Right atrium auricular region (tissue), 2 donors: Measurements from ENCODE around the gene SMTNL1. TPM values are rescaled to one million over a fixed set of nuclear protein-coding genes. Genes with fewer than 3 reads are reported as not detected.
A peak's percentile ranks its signal among the peaks of the same experiment; 100 is the strongest.

Source experiments
- DNase-seq: peaks from one replicate; pipeline ENCODE4 v3.0.0-alpha.2; 2019; ENCODE audit warnings: low spot score
- H3K27ac ChIP-seq, 2 donors: fragments of 200-600 bp; sonication (generic); 1 replicate in 1 of 2; 2 replicates in 1 of 2; pipeline ENCODE4 v1.5.1; 2016 to 2019
- H3K27me3 ChIP-seq, 2 donors: fragments of 200-600 bp; sonication (generic); one replicate each; pipeline versions ENCODE4 v1.5.1 to v1.6.0; 2017 to 2019
- H3K36me3 ChIP-seq: fragments of 200-600 bp; sonication (generic); one replicate; pipeline ENCODE4 v1.5.1; 2016
- H3K4me1 ChIP-seq, 2 donors: fragments of 200-600 bp; sonication (generic); one replicate each; pipeline versions ENCODE4 v1.5.1 to v1.6.0; 2017 to 2019
- H3K4me3 ChIP-seq, 2 donors: fragments of 200-600 bp; sonication (generic); 1 replicate in 1 of 2; 2 replicates in 1 of 2; pipeline ENCODE4 v1.5.1; 2017 to 2019; ENCODE audit warnings: mild to moderate bottlenecking in 1 of 2, moderate library complexity in 1 of 2
- H3K9me3 ChIP-seq, 2 donors: fragments of 200-600 bp; sonication (generic); one replicate each; pipeline ENCODE4 v1.5.1; 2019
- CTCF ChIP-seq, 2 donors: fragments of 200-600 bp; sonication (generic); IDR thresholded peaks; one replicate each; pipeline ENCODE4 v1.5.1; 2019; ENCODE audit warnings: antibody characterized with exemption in 2 of 2
- total RNA-seq, 2 donors: library from RNA; depleted of rRNA; stranded (reverse); fragments of >200 nt; gene quantifications; one replicate each; pipeline ENCODE4 v1.1.0, GENCODE V29; 2016

Gene SMTNL1
- total RNA-seq, 2 donors from 2014 or later: not detected

GRCh38 chr11:57596266-57596885, 59.0 kb downstream of the SMTNL1 start:
- Histone ChIP-seq H3K4me1 (peaks cover 0 to 9% of the 10 kb centered on the region in 2 donors), H3K36me3 (no peaks in the 10 kb centered on the region), H3K9me3 (no peaks in the 10 kb centered on the region), H3K27me3 (no peaks in the 10 kb centered on the region), H3K4me3 (no peak overlapping the region), H3K27ac (peak overlapping the region in 1 of 2 donors; percentile 88)
- no peak for DNase-seq
- no peak for TF ChIP-seq CTCF (IDR thresholded peaks at IDR 0.05)

DNA sequence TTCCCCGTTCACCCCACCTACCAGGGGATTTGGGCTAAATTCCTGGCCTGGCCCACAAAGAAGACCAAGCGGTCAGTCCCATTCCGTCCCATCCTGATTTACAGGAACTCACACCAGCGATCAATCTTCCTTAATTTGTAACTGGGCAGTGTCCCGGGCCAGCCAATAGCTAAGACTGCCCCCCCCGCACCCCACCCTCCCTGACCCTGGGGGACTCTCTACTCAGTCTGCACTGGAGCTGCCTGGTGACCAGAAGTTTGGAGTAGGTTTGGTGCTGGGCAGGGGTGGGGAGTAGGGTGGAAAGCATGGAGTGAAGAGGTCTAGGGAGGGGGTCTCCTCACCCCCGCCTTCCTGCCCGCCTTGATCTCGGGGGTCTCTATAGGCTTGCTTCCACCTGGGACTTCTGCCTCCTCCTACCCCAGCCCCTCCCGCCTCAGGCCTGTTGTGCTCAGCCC, 60.1 kb downstream of the SMTNL1 start, which contains the start of gene SERPING1:
Gene SERPING1 (plus strand): TSS at position 225 of the 455 bp plus-strand sequence. CDS start 586 bp downstream, outside the sequence.
- Histone ChIP-seq H3K4me3 (peak within 1 kb of the TSS; percentile 54 to 64), H3K27me3 (no peaks in the 10 kb centered on the region), H3K27ac (peak within 1 kb of the TSS; percentile 87 to 88), H3K36me3 (no peaks in the 10 kb centered on the region), H3K9me3 (no peaks in the 10 kb centered on the region), H3K4me1 (peaks cover 0 to 9% of the 10 kb centered on the region in 2 donors)
- TF ChIP-seq CTCF (IDR thresholded peaks at IDR 0.05): no peak
- peak; percentile 87 for DNase-seq

- no peaks in the 10 kb centered on the region for H3K9me3 ChIP-seq
- peak overlapping the region; percentile 87 to 88 for H3K27ac ChIP-seq
- peak overlapping the region; percentile 54 to 64 for H3K4me3 ChIP-seq
- H3K27me3 ChIP-seq: no peaks in the 10 kb centered on the region
- no peaks in the 10 kb centered on the region for H3K36me3 ChIP-seq
- no peak for TF ChIP-seq CTCF (IDR thresholded peaks at IDR 0.05)
- DNase-seq: peak; percentile 83
- peaks cover 0 to 9% of the 10 kb centered on the region in 2 donors for H3K4me1 ChIP-seq
These were observed 60.8 kb downstream of the SMTNL1 start for GRCh38 chr11:57597916-57598830.

DNA sequence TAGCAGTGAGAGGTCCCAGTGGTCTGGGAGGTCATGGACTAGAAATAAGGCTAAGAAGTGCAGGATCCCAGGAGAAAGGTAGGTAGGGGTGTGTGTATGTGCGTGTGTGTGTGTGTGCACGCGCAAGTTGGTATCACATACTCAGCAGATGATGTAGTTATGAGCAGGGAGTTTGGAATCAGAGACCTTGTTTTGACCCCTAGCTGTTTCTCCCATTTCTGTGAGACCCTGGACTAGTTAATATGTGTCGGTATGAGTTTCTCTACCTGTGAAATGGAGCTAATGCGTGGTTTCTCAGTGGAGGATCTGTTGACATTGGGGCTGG, 61.4 kb downstream of the SMTNL1 start:
- no peak for DNase-seq
- TF ChIP-seq CTCF (IDR thresholded peaks at IDR 0.05): no peak
- H3K9me3 ChIP-seq: no peaks in the 10 kb centered on the region
- H3K36me3 ChIP-seq: no peaks in the 10 kb centered on the region
- H3K4me1 ChIP-seq: peaks cover 0 to 9% of the 10 kb centered on the region in 2 donors
- peak overlapping the region; percentile 54 to 64 for H3K4me3 ChIP-seq
- H3K27ac ChIP-seq: peak overlapping the region; percentile 87 to 88
- H3K27me3 ChIP-seq: no peaks in the 10 kb centered on the region

GRCh38 chr11:57599381-57599780, 62.0 kb downstream of the SMTNL1 start:
- TF ChIP-seq CTCF (IDR thresholded peaks at IDR 0.05): no peak
- Histone ChIP-seq H3K27ac (peak overlapping the region; percentile 87 to 88), H3K4me1 (peaks cover 0 to 9% of the 10 kb centered on the region in 2 donors), H3K36me3 (no peaks in the 10 kb centered on the region), H3K27me3 (no peaks in the 10 kb centered on the region), H3K4me3 (peak overlapping the region; percentile 54 to 64), H3K9me3 (no peaks in the 10 kb centered on the region)
- no peak for DNase-seq

Other genes starting within 250 kb of the SMTNL1 start
- 10 to 100 TPM; 26.8 to 52.5 TPM for gene TNKS1BP1, start 212.6 kb upstream of the SMTNL1 start, total RNA-seq
- gene SSRP1, start 201.7 kb upstream of the SMTNL1 start, total RNA-seq: 10 to 100 TPM; 42.3 to 54.3 TPM
- gene P2RX3, start 199.2 kb upstream of the SMTNL1 start, total RNA-seq: 1 to 10 TPM in 1 of 2 donors, not detected in 1; 1.4 TPM
- not detected for gene PRG3, start 156.4 kb upstream of the SMTNL1 start, total RNA-seq
- gene PRG2, start 146.9 kb upstream of the SMTNL1 start, total RNA-seq: not detected
- 10 to 100 TPM; 31.7 to 61.3 TPM for gene SLC43A3, start 110.5 kb upstream of the SMTNL1 start, total RNA-seq
- 1 to 10 TPM in 1 of 2 donors, under 1 TPM in 1; 0.94 to 1.3 TPM for gene RTN4RL2, start 77.1 kb upstream of the SMTNL1 start, total RNA-seq
- 10 to 100 TPM in 1 of 2 donors, 1 to 10 TPM in 1; 5.0 to 10.4 TPM for gene SLC43A1, start 21.9 kb upstream of the SMTNL1 start, total RNA-seq
- gene TIMM10, start 6.8 kb upstream of the SMTNL1 start, total RNA-seq: 10 to 100 TPM; 27.3 to 63.4 TPM
- 10 to 100 TPM in 1 of 2 donors, 1 to 10 TPM in 1; 8.1 to 22.5 TPM for gene UBE2L6, start 30.1 kb downstream of the SMTNL1 start, total RNA-seq
- 100 to 1,000 TPM; 210 to 851 TPM for gene SERPING1, start 60.1 kb downstream of the SMTNL1 start, total RNA-seq
- gene YPEL4, start 112.3 kb downstream of the SMTNL1 start, total RNA-seq: under 1 TPM; 0.55 to 0.63 TPM
- gene CLP1, start 120.2 kb downstream of the SMTNL1 start, total RNA-seq: 1 to 10 TPM; 5.9 to 8.1 TPM
- 10 to 100 TPM; 44.9 to 56.7 TPM for gene ZDHHC5, start 130.5 kb downstream of the SMTNL1 start, total RNA-seq
- 10 to 100 TPM; 15.4 to 17.5 TPM for gene MED19, start 174.6 kb downstream of the SMTNL1 start, total RNA-seq
- 10 to 100 TPM; 58.5 to 74.2 TPM for gene TMX2, start 175.0 kb downstream of the SMTNL1 start, total RNA-seq
- gene SELENOH, start 203.9 kb downstream of the SMTNL1 start, total RNA-seq: 100 to 1,000 TPM; 147 to 159 TPM
- gene BTBD18, start 214.2 kb downstream of the SMTNL1 start, total RNA-seq: not detected
- gene CTNND1, start 224.2 kb downstream of the SMTNL1 start, total RNA-seq: 10 to 100 TPM; 58.2 to 63.2 TPM